ENCODE data around the gene OPTC. TPM values are rescaled to one million over a fixed set of nuclear protein-coding genes. Genes with fewer than 3 reads are reported as not detected.

Gene OPTC
- total RNA-seq, 2 experiments from 2014 or later: not detected

DNA sequence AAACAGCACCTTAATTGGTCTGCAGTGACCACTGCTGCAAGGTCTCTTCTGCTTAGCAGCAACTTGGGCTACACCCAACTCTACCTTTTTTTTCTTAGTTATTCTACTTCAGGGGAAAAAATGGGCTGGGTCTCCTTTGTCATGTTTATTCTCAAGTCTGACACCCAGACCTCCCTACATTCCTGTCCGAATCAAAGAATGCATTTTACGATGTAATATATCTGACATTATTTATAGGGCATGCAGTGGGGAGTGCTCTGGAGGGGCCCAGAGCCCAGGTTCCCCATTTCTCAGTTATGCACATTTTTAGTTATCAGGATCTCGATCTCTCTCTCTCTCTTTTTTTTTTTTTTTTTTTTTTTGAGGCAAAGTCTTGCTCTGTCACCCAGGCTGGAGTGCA lies 50.5 kb downstream of the OPTC start:
- Mint-ChIP-seq H3K27me3 (peaks cover 20% of the 10 kb centered on the region), H3K9me3 (ENCODE audit: low read depth) (no peaks in the 10 kb centered on the region), H3K36me3 (no peaks in the 10 kb centered on the region), H3K27ac (no peak overlapping the region), H3K4me3 (no peak overlapping the region), H3K4me1 (peaks cover 11% of the 10 kb centered on the region)
- no peak for DNase-seq
- CTCF ChIA-PET: no interaction called here
- no peak for ATAC-seq

DNA sequence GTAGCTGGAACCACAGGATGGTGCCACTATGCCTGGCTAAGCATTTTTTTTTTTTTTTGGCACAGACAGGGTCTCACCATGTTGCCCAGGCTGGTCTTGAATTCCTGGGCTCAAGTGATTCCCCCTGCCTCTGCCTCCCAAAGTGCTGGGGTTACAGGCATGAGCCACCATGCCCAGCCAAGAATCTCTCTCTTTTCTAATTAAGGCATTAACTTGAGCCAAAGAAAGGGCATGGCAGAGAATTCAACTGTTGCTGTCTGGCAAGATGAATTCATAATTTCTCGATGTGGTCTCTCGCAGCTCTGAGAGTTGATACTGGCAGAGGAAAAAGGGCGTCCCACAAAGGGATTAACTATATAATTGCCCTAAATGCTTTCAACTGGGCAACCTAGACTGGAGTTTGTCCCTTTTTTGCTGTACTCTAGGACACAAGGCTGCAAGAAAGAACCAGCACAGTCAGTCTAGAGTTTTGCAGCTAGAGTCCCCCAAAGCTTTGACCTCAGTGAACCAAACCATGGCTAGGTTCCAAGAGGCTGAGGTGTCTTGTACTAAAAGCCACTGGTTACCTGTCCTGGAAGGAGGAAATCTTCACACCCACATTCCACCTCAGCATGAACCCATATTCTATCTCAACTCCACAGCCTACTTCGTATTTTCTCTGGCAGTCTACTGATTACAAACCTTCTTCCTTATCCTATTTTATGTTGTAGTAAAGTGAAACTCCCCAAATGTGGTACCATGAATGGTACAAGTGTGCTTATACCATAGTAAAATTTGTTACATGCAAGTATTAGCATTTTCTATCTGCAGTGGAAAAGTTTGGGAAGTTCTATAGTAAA lies 51.2 kb downstream of the OPTC start:
- no peak for ATAC-seq
- no peaks in the 10 kb centered on the region for H3K9me3 Mint-ChIP-seq (ENCODE audit: low read depth)
- H3K36me3 Mint-ChIP-seq: no peaks in the 10 kb centered on the region
- CTCF ChIA-PET: no interaction called here
- no peak for DNase-seq
- no peak overlapping the region for H3K27ac Mint-ChIP-seq
- H3K4me3 Mint-ChIP-seq: no peak overlapping the region
- H3K27me3 Mint-ChIP-seq: peaks cover 20% of the 10 kb centered on the region
- H3K4me1 Mint-ChIP-seq: peaks cover 11% of the 10 kb centered on the region

DNA sequence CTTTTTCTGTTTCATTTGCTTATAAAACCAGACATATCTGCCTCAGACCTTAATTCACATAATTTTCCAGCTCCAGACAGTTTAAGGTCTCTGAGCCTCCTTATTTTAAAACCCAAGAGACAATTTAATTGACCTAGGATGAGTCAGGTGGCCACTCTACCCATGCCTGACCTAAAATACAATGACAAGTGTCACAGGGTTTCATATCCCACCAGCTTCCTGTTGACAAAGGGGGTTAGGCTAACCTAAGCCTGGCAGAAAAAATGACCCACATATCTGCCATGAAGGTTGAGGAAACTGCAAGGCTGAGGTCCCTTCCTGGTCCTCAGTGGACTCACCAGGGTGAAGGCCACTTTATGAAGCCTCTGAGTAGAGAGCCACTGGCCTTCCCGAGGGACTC lies 52.3 kb downstream of the OPTC start:
- no peaks in the 10 kb centered on the region for H3K9me3 Mint-ChIP-seq (ENCODE audit: low read depth)
- no peak for ATAC-seq
- CTCF ChIA-PET: interaction anchor here (0.6 kb wide), 1 partner anchor 1744 kb away, joined by 3 read pairs; no protein-coding TSS in a partner anchor

DNA sequence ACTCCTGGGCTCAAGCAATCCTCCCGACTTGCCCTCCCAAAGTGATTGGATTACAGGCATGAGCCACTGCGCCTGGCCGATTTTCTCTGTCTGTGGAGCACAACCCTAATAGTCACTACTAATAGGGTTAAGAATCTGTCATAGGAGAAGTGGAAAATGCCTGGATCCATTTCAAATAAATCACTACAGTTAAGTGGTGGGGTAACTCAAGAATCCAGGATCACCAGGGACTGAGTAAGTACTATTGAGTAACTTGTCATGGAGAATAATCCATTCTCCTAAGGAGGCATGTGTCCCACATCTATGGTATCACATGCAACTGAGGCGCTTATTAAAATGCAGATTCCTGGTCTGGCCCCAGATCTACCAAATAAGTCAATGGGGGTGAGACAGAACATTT lies 53.2 kb downstream of the OPTC start:
- Mint-ChIP-seq H3K4me1 (peaks cover 11% of the 10 kb centered on the region), H3K36me3 (no peaks in the 10 kb centered on the region), H3K9me3 (ENCODE audit: low read depth) (no peaks in the 10 kb centered on the region), H3K27ac (no peak overlapping the region), H3K4me3 (no peak overlapping the region), H3K27me3 (peaks cover 19% of the 10 kb centered on the region)
- CTCF ChIA-PET: interaction anchor here (0.6 kb wide), 1 partner anchor 280 kb away, joined by 3 read pairs; no protein-coding TSS in a partner anchor
- DNase-seq (no peak), ATAC-seq (no peak)

More for the DNA sequence above, 52.3 kb downstream of the OPTC start:
- Mint-ChIP-seq H3K27me3 (peaks cover 21% of the 10 kb centered on the region), H3K4me3 (no peak overlapping the region), H3K36me3 (no peaks in the 10 kb centered on the region), H3K4me1 (peaks cover 11% of the 10 kb centered on the region), H3K27ac (no peak overlapping the region)
- DNase-seq: no peak

DNA sequence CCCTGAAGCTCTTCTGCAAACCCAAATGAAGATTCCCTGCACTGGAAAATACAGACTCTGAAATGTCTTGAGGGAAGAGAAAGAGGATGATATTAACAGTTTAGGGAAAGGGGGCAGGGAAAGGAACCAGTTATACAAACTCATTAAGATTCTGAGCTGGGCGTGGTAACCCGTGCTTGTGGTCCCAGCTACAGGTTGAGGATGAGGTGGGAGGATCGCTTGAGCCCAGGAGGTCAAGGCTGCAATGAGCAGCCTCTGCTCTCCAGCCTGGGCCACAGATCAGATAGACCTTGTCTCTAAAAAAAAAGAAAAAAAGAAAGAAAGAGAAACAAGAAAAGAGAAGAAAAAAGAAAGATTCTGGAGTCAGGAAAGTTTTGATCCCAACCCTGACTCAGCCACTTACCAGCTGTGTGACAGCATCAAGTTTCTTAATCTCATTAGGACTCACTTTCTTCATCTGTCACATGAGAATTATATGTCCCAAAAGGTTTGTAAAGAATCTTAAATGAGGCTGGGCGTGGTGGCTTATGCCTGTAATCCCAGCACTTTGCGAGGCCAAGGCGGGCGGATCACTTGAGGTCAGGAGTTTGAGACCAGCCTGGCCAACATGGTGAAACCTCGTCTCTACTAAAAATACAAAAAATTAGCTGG lies 53.9 kb downstream of the OPTC start:
- ATAC-seq (no peak), DNase-seq (no peak)
- H3K27me3 Mint-ChIP-seq: peaks cover 19% of the 10 kb centered on the region
- no peaks in the 10 kb centered on the region for H3K9me3 Mint-ChIP-seq (ENCODE audit: low read depth)
- no peak overlapping the region for H3K4me3 Mint-ChIP-seq
- no peak overlapping the region for H3K27ac Mint-ChIP-seq
- CTCF ChIA-PET: interaction anchor here (0.6 kb wide), 1 partner anchor 281 kb away, joined by 3 read pairs; no protein-coding TSS in a partner anchor
- no peaks in the 10 kb centered on the region for H3K36me3 Mint-ChIP-seq
- peaks cover 11% of the 10 kb centered on the region for H3K4me1 Mint-ChIP-seq

DNA sequence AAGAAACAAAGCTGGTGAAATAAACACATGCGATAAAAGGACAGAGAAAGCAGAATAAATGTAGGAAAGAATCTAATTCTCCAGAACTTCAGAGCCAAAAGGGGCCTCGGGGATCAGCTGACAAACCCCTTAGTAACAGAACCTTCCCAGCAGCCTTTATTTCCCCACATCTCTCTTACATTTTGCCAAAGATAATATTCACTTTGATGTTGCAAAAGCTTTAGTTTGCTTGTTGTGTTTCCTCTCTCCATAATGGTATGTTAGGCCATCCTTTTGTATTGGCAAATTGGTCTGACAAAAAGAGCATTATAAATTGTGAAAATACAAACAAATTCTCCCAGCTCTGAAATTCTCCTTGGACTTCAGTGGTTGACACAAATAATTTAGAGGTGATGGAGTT lies 54.9 kb downstream of the OPTC start:
- no peak overlapping the region for H3K27ac Mint-ChIP-seq
- no peaks in the 10 kb centered on the region for H3K9me3 Mint-ChIP-seq (ENCODE audit: low read depth)
- ATAC-seq (no peak), DNase-seq (no peak)
- H3K4me3 Mint-ChIP-seq: no peak overlapping the region
- CTCF ChIA-PET: interaction anchor here (1.3 kb wide), 1 partner anchor 61 kb away, joined by 3 read pairs; no protein-coding TSS in a partner anchor
- peaks cover 11% of the 10 kb centered on the region for H3K4me1 Mint-ChIP-seq
- H3K27me3 Mint-ChIP-seq: peaks cover 19% of the 10 kb centered on the region
- no peaks in the 10 kb centered on the region for H3K36me3 Mint-ChIP-seq

DNA sequence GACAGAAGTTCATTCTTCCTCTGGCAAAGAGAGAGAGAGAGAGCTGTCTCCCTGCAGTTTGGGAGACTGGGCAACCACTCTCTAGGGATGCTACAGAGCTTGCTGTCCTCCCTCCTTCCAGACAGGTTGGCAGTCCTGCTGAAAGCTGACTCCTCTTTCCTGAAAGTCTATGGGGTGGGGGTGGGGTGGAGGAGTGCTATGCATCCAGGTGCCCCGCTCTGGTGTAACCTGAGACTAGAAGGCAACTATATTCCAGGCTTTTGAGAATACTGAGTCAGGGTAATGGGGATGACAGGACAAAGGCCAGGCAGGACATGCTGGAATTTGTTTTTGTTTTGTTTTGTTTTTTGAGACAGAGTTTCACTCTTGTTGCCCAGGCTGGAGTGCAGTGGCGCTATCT lies 55.4 kb downstream of the OPTC start:
- Mint-ChIP-seq H3K4me1 (peaks cover 15% of the 10 kb centered on the region), H3K27me3 (peaks cover 19% of the 10 kb centered on the region), H3K4me3 (no peak overlapping the region), H3K9me3 (ENCODE audit: low read depth) (no peaks in the 10 kb centered on the region), H3K27ac (no peak overlapping the region), H3K36me3 (no peaks in the 10 kb centered on the region)
- ATAC-seq: no peak
- CTCF ChIA-PET: interaction anchor here (1.3 kb wide), 1 partner anchor 61 kb away, joined by 3 read pairs; no protein-coding TSS in a partner anchor
- no peak for DNase-seq

DNA sequence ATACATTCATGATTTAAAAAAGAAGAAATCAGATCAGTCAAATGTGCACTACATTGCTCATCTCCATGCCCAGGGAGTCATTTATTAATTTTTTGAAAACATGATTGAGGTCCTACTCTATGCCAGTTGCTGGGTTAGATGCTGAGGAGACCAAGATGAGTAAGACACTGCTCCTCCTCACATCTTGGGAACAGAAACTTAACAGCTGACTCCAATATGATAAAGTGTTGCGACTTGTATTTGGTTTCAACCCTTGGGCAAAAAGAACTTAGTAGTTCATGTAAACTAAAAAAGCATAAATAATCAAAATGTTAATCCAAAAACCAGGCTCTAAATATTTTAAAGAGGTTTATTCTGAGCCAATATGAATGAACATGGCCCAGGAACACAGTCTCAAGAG lies 56.9 kb downstream of the OPTC start:
- ATAC-seq: no peak
- CTCF ChIA-PET: no interaction called here
- DNase-seq: no peak
- Mint-ChIP-seq H3K4me3 (no peak overlapping the region), H3K27me3 (peaks cover 19% of the 10 kb centered on the region), H3K27ac (no peak overlapping the region), H3K4me1 (peaks cover 10% of the 10 kb centered on the region), H3K9me3 (ENCODE audit: low read depth) (no peaks in the 10 kb centered on the region), H3K36me3 (no peaks in the 10 kb centered on the region)

DNA sequence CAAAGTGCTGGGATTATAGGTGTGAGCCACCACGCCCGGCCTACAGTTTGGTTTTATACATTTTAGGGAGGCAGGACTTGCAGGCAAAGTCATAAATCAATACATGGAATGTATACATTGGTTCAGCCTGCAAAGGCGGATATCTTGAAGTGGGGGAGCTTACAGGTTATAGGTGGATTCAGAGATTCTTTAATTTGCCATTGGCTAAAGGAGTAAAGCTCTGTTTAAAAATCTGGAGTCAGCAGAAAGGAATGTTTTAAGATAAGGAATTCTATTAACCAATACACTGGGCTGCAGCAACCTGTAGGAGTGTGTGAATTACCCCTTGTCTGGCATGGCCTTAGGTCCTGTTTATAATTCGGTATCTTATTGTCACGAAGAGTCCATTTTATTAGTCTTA lies 57.6 kb downstream of the OPTC start:
- Mint-ChIP-seq H3K4me1 (peaks cover 3% of the 10 kb centered on the region), H3K9me3 (ENCODE audit: low read depth) (no peaks in the 10 kb centered on the region), H3K27me3 (peaks cover 19% of the 10 kb centered on the region), H3K4me3 (no peak overlapping the region), H3K36me3 (no peaks in the 10 kb centered on the region), H3K27ac (no peak overlapping the region)
- CTCF ChIA-PET: no interaction called here
- ATAC-seq (no peak), DNase-seq (no peak)

DNA sequence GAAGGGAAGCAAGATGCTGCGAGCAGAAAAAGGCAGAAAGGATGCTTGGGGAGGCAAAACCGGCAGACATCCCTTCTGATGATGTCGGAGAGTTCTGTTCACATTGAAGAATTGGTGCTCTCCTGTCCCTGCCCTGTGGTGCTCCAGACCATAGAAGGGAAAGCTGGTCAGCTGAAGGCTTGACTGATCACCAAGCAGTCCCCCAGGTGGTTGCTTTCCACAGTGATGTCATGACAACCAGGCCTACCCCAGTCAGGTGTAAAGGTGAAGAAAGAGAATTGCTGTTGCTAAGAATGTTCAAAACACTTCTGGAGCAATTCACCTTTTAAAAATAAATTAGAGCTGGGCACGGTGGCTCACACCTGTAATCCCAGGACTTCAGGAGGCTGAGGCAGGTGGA lies 59.5 kb downstream of the OPTC start:
- peaks cover 3% of the 10 kb centered on the region for H3K4me1 Mint-ChIP-seq
- no peaks in the 10 kb centered on the region for H3K36me3 Mint-ChIP-seq
- no peak overlapping the region for H3K4me3 Mint-ChIP-seq
- peaks cover 18% of the 10 kb centered on the region for H3K27me3 Mint-ChIP-seq
- no peaks in the 10 kb centered on the region for H3K9me3 Mint-ChIP-seq (ENCODE audit: low read depth)
- DNase-seq (no peak), ATAC-seq (no peak)
- CTCF ChIA-PET: no interaction called here
- no peak overlapping the region for H3K27ac Mint-ChIP-seq

DNA sequence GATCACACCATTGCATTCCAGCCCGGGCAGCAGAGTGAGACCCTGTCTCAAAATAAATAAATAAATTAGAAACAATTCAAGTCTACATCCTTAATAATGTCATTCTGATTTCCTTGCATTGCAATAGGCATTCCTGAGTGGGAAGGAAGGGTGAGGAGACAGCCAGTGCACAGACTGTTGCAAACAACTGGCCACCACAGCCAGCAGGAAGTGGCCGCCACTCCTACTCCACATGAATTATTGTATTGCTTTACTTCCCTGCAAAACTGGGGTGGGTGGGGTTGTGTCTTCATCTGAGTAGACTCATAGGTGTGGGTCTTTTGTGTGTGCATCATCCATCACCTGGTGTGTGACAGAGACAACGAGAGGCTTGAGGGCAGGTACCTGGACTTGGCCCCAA lies 60.1 kb downstream of the OPTC start:
- Mint-ChIP-seq H3K9me3 (ENCODE audit: low read depth) (no peaks in the 10 kb centered on the region), H3K4me1 (peaks cover 3% of the 10 kb centered on the region)

DNA sequence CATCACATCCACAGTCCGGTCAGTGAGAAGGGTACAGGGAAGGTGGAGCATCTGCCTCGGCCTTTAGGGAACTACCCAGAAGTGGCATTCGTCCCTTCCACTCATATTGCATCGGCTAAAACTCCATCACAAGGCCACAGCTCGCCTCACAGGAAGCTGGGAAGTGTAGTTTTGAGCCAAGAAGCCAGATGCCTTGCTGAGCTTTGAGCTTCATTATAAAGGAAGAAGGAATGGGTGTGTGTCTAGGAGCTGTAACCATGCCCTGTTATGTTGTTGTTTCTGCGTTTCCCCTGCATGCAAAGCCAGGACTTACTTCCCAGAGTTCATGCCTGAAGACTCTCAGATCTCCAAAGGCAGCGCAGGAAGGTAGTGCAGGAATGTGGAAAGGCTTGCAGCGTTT lies 61.1 kb downstream of the OPTC start:
- no peak for ATAC-seq
- Mint-ChIP-seq H3K36me3 (no peaks in the 10 kb centered on the region), H3K4me3 (no peak overlapping the region), H3K9me3 (ENCODE audit: low read depth) (no peaks in the 10 kb centered on the region), H3K27me3 (peaks cover 20% of the 10 kb centered on the region), H3K27ac (no peak overlapping the region), H3K4me1 (peaks cover 3% of the 10 kb centered on the region)
- CTCF ChIA-PET: interaction anchor here (1.0 to 1.1 kb wide), 2 partner anchors 51 to 67 kb away, joined by 3 to 4 read pairs; no protein-coding TSS in a partner anchor
- DNase-seq: no peak

More for the DNA sequence above, 60.1 kb downstream of the OPTC start:
- no peak overlapping the region for H3K27ac Mint-ChIP-seq
- H3K4me3 Mint-ChIP-seq: no peak overlapping the region
- H3K36me3 Mint-ChIP-seq: no peaks in the 10 kb centered on the region
- no peak for DNase-seq
- peaks cover 16% of the 10 kb centered on the region for H3K27me3 Mint-ChIP-seq
- CTCF ChIA-PET: no interaction called here
- no peak for ATAC-seq

DNA sequence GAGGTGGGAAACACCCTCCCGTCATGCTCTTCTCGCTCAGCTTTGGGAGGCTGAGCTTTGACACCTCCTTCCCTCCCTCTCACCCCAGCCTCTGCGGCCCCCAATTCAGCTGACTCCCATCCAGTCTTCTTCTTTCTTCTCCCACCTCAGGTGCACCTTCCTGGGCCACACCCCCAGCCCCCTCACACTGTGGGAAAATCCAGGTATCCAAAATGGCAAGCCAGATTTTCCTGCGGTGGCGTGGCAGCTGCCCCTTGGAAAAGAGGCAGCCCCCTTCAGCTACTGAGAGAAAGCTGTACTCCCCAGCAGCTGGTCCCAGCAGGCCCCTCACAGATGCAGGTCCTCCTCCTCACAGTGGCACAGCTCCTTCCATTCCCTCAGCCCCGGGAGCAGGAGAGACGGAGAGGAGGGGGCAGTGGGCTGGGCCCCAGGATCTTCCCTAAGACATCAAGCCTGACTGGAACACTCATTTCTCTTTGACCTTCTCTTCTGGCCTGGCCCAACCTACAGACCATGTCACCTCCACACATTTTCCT lies 61.6 kb downstream of the OPTC start:
- Mint-ChIP-seq H3K27me3 (peaks cover 21% of the 10 kb centered on the region), H3K4me3 (no peak overlapping the region), H3K9me3 (ENCODE audit: low read depth) (no peaks in the 10 kb centered on the region), H3K4me1 (peaks cover 3% of the 10 kb centered on the region), H3K36me3 (no peaks in the 10 kb centered on the region), H3K27ac (no peak overlapping the region)
- ATAC-seq (no peak), DNase-seq (no peak)
- CTCF ChIA-PET: interaction anchor here (1.0 to 1.1 kb wide), 2 partner anchors 51 to 68 kb away, joined by 3 to 4 read pairs; no protein-coding TSS in a partner anchor

All from activated CD8-positive, alpha-beta memory T cell treated with anti-CD3 and anti-CD28 coated beads, Interleukin-2, amount 10 ng/mL, durations not matched to agents 7 days and 5 days (primary cell).